HG02852 (cell line): ENCODE results near the gene EIF2S2.
A peak's percentile ranks its signal among the peaks of the same experiment; 100 is the strongest.
"Not testable (repeated sequence)": the region's sequence is repeated elsewhere in the genome, so short reads cannot be mapped to it uniquely, and the experiment has no call there.

ENCODE experiments used
- ATAC-seq: cut with Tn5 transposase; IDR thresholded peaks from one replicate; pipeline ENCODE4 v1.9.1; 2021; ENCODE audit warnings: mild to moderate bottlenecking, moderate library complexity; ENCODE audit not compliant: unreplicated experiment

The EIF2S2 gene, protein sequence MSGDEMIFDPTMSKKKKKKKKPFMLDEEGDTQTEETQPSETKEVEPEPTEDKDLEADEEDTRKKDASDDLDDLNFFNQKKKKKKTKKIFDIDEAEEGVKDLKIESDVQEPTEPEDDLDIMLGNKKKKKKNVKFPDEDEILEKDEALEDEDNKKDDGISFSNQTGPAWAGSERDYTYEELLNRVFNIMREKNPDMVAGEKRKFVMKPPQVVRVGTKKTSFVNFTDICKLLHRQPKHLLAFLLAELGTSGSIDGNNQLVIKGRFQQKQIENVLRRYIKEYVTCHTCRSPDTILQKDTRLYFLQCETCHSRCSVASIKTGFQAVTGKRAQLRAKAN

GRCh38 chr20:34111702-34112599, at the start of gene EIF2S2:
Gene EIF2S2, minus strand, starts transcription at chr20:34112243. Its CDS starts 133 bp downstream, at chr20:34112110.
- ATAC-seq: peak; percentile 86

GRCh38 chr20:34157697-34158096, 45.7 kb upstream of the EIF2S2 start:
- ATAC-seq: not testable (repeated sequence)

GRCh38 chr20:34155836-34156235, 43.8 kb upstream of the EIF2S2 start:
- no peak for ATAC-seq

DNA sequence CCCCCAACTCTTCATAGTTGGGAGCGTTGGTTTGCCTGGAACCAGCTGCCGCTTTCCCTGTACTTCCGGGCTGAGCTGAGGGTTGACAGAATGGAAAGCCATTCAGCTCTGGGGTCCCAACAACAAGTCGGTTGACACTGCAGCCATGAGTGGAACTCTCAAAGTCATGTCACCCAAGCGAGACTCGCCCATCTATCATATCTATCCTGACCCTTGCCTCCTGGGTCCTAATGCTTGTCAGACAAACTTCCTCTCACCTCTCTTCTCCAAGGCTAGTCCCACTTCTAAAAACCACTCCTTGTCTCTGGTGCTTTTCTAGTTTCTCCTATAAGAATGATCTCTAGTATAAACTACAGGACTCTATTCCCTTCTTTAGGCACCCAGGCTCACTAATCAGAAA, 41.1 kb upstream of the EIF2S2 start:
- ATAC-seq: not testable (repeated sequence)

DNA sequence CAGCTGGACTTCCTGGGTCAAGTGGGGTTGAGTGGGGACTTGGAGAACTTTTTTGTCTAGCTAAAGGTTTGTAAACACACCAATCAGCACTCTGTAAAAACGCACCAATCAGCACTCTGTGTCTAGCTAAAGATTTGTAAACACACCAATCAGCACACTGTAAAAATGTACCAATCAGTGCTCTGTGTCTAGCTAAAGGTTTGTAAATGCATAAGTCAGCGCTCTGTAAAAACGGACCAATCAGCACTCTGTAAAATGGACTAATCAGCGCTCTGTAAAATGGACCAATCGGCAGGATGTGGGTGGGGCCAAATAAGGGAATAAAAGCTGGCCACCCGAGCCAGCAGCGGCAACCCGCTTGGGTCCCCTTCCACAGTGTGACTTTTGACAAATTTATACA, 40.0 kb upstream of the EIF2S2 start:
- not testable (repeated sequence) for ATAC-seq

DNA sequence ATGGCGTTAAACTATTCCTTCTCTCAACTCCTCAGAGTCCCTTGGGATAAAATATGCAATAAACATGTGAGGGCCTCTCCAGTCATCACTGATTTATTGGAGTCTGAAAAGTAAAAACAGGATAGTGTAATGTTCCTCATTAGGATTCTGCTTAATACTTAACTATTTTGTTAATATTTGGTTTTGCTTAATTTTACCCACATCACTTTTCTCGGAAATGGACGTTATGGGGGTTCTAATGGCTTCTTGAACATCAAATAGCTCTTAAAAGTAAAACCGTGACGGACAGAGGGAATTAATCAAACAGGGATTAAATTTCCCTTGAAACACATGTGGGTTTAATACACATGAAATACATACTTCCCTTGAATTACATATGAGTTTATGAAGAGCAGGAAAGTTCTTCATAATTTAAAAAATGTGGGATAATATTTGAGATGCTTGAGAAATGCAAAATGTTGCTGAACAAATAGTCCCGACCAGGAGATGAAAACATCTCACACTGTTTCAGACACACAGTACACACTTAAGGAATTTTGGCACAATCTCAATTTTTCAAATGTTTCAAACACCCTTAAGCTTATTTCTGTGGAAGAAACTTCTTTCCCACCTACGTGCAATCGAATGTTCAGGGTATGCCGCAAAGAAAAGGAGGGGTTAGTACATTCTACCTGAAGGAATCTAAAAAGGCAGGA, 38.4 kb upstream of the EIF2S2 start:
- no peak for ATAC-seq

DNA sequence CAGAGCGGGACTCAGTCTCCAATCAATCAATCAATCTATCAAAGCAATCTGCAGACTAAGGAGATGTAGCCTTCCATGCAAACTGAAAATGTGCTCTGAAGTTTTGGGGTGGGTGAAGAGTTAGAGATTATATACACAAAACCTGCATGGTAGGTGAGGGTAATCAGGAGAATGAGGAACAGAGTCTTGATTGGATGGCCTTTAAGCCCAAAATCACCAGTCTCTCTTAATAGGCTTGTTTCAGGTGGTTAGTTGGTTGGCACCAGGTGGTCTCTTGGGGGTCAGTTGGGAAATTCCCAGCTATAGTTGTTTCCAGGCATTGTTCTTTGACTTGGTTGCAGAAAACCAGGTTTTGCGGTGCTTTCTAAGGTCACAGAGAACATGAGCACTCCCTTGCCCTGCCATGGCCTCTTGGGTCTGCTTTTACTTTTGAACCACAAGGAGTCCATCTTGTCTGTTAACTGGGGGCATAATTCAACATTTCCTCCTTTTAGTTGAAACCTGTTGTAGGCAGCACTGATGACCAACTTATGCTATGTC, 33.3 kb upstream of the EIF2S2 start:
- ATAC-seq: no peak

DNA sequence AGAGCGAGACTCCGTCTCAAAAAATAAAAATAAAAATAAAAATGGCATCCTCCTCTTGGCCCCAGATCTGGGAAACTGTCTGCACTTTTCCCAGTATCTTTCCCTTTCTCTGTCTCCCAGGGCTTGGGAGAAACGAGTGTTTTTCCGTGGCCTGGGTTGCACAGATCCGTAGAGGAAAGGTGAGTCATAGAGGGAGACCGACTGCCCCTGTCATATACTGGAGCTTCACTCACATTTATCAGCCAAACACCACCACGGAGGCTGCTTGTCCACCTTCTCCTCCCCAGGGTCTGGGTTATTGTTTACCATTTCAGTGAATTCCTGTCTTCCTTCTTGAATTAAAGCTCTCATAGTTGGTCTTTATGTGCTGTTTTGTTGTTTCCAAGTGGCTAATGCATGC, 31.9 kb upstream of the EIF2S2 start:
- ATAC-seq: no peak

- ATAC-seq: no peak
Observed at GRCh38 chr20:34142121-34142520, 30.1 kb upstream of the EIF2S2 start.

DNA sequence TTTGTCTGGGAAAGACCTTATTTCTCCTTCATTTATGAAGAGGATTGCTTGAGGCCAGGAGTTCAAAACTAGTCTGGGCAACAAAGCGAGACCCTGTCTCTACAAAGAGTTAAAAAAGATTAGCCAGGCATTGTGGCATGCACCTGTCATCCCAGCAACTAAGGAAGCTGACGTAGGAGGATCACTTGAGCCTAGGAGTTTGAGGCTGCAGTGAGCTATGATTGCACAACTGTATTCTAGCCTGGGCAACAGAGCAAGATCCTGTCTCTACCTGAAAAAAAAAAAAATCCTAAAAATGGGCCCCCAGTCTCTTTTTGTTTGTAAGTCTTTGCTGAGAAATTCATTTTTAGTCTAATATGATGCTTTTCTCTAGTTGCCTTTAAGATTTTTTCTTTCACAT, 29.2 kb upstream of the EIF2S2 start:
- no peak for ATAC-seq

GRCh38 chr20:34135525-34136275, 23.7 kb upstream of the EIF2S2 start:
- ATAC-seq: not testable (repeated sequence)

- ATAC-seq: not testable (repeated sequence)
Observed at GRCh38 chr20:34133365-34133860, 21.4 kb upstream of the EIF2S2 start.

DNA sequence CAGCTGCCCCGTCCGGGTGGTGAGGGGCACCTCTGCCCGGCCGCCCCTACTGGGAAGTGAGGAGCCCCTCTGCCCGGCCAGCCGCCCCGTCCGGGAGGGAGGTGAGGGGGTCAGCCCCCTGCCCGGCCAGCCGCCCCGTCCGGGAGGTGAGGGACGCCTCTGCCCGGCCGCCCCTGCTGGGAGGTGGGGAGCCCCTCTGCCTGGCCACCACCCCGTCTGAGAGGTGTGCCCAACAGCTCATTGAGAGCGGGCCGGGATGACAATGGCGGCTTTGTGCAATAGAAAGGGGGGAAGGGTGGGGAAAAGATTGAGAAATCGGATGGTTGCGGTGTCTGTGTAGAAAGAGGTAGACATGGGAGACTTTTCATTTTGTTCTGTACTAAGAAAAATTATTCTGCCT, 20.9 kb upstream of the EIF2S2 start:
- ATAC-seq: not testable (repeated sequence)

DNA sequence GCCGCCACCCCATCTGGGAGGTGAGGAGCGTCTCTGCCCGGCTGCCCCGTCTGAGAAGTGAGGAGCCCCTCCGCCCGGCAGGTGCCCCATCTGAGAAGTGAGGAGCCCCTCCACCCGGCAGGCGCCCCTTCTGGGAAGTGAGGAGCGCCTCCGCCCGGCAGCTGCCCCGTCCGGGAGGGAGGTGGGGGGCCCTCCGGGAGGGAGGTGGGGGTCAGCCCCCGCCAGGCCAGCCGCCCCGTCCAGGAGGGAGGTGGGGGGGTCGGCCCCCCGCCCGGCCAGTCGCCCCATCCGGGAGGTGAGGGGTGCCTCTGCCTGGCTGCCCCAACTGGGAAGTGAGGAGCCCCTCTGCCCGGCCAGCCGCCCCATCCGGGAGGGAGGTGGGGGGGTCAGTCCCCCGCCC, 20.4 kb upstream of the EIF2S2 start:
- not testable (repeated sequence) for ATAC-seq

- ATAC-seq: no peak
Observed at GRCh38 chr20:34131491-34131890, 19.4 kb upstream of the EIF2S2 start.

DNA sequence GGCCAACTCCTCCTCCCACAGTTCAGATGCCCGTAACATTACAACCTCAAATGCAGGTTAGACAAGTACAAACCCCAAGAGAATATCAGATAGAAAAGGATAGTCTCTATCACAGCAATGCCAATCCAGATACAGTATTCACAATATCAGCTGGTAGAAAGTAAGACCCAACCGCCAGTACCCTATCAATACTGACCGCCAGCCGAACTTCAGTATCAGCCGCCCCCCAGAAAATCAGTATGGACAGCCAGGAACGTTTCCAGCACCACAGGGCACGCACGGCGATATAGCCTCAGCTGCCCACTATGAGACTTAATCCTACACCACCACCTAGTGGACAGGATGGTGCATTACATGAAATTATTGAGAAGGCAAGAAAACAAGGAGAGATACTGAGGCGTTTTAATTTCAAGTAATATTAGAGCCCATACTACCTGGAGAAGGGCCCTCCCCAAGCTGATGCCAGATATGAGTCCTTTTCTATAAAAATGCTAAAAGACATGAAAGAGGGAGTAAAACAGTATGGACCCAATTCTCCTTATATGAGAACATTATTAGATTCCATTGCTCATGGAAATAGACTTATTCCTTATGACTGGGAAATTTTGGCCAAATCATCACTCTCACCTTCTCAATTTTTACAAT, 17.6 kb upstream of the EIF2S2 start:
- ATAC-seq: no peak

- no peak for ATAC-seq
Observed at GRCh38 chr20:34127792-34128191, 15.7 kb upstream of the EIF2S2 start.

DNA sequence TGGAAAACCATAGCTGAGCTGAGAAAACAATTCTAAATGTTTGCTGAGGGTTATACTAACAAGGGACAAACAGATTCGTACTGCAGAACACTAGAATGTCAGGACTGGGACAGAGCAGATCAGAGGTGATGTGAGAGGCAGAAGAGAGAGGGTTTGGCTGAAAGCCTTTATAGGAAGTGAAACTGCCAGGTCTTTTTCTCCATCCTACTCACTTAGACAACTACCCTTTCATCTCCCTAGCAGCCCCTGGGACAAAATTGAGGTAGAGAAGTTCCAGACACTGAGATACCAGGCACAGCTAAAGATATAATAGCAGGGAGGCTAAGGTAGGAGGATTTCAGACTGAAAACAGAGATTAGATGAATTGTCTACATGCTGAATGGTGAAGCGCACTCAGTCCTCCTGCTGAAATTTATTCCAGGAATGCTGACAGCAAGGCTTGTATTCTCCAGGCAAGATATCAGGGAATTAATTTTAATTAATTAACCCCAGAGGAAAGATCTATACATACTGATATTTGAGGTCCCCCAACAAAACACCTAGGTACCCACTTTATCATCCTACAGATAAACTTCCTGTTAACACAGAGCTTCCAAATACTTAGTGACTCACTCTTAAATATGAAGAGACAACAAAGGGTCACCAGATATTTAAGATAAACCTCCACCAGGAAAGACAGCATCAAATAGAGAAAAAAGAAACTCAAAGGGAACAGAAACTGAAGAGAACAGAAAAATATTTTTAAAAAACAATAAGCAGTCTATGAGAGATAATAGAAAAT, 12.6 kb upstream of the EIF2S2 start:
- no peak for ATAC-seq

GRCh38 chr20:34123309-34123708, 11.3 kb upstream of the EIF2S2 start:
- no peak for ATAC-seq
